Measurements from ENCODE around the gene CADM1.

The CADM1 gene

DNA sequence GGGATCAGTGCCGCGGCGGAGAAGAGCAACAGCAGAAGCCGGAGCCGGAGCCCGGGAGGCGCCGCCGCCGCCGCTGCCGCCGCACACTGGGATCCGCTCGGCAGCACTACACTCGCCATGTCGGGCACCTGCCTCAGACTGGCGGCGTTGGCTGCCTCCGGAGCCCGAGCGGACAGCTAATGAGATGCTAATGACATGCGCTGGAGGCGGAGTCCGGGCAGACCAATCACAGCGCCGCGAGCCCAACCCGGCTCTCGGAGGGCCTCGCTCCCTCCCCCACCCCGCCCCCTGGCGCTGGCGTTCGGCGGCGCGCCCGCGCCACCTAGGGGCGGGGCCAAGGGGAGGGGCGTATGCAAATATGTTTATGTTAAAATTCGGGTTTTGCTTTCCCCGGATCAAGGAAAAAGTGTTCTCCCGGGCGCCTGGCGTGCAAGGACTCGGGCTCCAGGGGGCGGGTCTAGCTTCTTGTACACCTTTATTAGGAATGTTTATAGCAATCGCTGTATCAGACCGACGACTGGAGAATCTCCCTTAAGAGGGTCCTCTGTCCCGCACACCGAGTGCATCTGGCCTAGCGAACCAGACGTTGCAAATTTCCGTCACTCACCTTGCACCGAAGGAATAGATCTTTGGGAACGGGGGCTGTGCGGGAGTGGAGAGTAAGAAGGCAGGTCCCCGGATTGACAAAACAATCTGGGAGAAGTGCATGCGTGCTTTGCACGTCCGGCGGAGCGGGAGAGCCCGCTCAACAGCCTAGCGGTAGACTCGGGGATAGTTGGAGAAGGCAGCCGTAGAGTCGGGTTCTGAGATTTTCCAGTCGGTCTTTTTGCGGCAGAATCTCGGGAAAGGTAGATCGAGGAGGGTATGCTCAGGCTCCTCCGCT lies at the start of gene CADM1:
CADM1 (minus strand) TSS at position 140 of the 883 bp plus-strand sequence.
- DNase-seq, result peak; percentile 99

DNA sequence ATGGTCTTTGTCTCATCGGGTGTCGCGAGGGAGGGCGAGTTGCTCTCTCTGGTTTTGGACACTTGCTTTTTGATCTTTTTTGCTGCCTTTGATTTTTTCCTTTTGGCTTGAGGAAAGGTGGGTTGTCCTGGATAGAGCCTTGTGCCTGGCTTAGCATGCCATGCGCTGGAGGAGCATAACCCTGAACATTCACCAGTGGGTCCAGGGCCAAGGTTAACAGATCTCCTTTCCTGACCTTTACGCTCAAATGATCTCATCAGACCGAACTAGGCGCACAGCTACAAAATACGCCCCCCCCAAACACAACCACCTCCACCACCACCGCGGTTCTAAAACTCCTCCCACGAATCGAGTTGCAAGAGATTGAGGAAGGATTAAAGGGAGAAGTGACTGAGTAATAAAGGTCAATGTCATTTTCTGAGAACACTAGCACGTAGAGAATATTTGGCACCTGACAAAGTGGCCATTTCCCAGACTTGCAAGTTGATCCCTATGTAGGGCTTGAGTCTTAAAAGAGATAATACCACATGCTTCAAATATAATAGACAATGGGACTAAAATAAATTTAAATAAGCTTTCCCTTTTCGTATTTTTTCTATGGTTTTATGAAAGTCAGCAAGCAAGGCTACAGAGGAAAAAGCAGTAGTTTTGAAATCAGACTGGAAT lies 48.7 kb upstream of the CADM1 start:
- no peak for DNase-seq

DNA sequence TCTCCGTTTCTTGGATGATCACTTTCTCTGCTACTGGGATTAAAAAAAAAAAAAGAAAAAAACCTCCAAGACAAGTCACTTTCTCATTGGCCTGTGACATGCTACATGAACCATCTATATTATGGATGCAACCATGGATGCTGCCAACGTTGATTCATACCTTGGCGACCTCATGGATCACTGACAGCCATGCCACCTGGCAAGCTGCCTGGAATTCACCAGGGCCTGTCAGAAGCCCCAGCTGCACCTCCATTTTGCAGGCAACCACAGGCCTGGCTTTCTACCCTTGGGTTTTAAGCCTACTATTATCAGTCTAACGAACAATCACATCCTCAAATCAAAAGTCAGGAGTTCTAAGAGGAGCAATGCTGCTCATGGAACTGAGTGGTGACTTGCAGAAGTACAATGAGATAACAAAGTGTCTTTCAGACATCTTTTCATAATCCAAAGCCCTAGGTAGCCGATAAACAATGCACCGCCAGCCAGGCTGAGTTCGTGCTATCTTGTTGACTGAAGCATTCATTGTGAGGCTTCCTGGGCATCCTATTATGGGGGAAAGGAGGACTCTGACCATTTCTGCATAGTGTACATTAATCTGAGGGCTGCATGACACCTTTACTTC lies 48.0 kb upstream of the CADM1 start:
- peak; percentile 49 for DNase-seq

DNA sequence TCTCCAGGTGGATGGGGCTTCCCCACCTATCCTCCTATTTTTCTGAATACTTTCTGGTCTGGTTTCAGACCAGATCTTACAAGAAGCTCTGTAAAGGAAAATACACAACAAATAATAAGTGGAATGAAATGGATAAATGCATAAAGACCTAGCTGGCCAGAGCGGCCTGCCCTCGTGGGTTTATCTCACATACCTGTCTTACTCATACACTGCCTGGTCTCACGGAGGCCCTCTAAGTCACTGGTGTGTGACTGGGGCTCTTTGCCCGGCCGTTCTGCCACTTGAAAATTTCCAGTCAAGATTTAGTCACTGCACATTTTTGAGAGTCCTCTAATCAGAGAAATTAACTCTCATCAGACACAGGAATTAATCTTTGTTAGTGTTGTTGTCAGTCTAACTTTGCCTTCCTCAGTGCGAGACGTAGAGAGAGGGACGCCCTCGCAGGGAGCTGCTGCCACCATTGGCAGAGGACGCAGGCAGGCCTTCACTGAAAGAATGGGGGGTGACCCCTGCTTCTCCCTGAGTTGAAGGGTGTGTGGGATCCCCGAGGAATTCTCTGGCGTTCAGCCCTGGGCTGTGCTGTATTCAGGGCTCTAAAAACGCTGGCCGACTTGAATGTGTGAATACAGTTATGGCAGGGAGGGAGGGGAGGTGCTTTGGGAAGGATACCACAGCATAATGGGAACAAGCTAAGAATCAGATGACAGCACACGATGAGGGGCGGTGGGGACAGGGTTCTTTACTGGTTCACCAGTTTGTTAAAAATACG lies 46.3 kb upstream of the CADM1 start:
- DNase-seq, result peak; percentile 90

DNA sequence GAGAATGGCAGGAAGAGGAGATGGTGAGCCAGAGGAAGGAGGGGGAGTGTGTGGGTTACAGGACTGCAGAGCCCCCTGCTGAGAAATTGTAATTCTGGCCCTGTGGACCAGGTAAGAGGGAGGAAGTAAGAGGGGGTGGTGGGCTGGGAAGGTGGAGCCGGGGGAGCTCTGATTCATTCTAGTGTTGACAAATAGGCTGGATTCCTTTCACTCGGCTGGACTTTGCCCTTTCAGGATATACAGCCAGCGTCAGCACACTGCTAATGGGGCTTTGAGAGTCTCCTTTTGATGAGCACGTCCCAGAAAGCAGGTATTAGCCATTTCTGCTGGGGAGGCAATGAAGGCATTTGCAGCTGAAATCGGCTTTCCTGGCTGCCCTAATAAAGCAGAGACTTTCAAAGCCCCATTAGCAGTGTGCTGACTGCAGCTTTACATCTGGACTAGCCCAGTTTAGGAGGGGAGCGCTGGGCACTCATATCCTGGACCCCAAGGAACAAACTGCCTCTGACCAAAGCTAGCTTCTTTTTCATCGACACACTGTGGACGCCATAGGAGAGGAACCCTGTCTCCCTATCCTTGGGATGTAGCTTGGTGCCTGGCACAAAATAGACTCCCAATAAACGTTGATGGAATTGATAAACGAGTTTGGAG lies 44.8 kb upstream of the CADM1 start:
- DNase-seq, result no peak

DNA sequence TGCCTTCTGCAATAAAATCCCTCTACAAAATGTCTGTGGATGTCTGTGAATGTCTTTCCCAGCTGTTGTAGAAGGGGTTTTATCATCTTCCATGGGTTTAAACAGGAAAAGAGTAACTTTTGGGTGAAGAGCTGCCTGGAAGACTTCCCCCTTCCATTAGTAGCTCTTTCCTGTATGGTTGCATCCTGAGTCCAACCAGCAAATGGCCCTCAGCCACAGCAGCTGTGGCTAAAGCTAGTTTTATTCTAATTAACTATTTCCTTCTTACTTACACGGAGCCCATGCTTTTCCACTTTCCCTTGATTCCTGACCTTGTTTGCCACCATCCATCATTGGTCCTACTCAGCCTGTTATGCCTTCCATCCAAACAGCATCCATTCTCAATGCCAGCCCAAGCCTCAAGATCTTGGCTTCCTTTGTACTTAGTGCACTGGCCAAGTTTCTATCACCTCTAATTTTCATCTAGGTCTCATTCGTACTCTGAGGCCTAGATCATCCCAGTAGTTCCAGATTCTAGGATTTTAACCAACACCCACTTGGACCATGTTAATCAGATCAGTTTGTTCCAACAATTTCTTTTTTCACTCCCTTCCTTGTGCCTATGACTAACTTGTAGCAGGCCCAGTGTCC lies 41.5 kb upstream of the CADM1 start:
- DNase-seq, result no peak

DNA sequence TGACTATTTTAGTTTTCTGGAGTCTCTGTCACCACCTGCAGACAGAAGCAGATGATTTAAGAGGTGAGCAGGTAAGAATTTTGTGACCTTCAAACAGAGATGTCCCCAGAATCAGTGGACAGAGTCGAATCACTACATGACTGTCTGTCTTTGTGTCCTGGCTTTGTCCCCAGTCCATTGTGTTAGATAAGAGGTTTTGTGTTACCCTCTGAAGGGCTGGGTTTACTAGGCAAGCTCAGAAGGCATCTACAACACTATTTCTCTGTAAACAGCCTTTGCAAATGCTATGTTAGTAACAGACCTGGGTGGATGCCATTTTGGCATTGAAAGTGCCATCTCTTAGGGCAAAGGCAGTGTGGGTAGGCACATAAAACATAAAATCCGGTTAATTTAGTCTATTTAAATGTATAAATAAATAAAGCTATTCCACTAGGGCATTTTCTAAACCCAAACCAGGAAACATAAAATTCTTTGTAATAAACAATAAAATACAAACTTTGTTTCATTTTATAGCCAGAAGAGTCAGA lies 40.3 kb upstream of the CADM1 start:
- no peak for DNase-seq

DNA sequence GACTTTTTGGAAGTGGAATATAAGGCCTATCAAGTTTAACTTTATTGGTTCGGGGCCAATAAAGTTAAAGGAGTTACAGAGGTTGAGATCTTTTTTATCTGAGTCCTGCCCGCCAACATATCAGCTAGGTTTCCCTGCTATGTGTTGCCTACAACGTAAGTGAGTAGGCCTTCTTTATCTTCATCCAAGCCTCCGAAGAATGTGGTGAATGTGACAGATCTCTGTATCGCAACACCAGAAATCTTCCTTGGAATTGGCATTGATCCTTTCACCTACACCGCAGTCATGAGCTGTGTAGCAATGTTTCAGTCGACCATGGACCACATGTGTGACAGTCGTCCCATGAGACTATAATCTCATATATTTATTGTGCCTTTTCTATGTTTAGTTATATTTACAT lies 37.3 kb upstream of the CADM1 start:
- no peak for DNase-seq

DNA sequence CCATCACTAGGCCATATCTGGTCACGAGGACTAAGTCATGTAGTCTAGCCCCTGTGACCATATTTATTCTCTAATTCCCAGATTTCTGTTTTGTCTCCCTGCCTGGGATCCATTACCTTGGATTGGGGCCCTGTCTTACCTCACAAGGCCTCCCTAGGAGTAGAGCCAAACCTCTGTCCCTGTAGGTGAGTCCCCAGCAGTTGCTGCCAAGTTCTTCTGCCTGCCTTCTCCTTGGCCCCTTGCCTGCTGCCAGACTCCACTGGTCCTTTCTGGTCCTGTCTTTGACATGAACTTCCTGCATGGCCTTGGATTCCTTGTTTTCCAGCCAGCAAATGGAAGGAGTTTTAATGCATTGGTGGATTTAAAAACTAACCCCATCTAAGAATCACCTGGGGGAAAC lies 35.6 kb upstream of the CADM1 start:
- DNase-seq, result no peak

DNA sequence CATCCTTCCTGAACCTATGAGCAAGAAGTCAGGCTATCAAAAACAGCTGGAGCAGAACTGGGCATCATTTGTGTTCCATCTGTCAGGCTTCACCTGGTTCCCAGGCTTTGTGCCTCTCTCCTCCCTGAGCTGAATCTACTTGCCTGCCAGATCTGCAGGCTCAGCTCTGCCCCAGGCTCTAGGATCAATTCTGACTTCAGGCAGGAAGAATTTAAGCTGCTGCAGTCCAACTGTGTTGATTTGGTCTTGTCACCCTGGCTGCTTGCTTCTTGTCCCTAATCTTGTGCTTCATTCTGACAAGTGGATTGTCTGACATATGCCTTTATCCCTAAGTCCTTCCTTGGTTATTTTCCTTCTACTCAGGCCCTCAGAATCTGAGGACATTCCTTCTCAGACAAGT lies 31.6 kb upstream of the CADM1 start:
- peak; percentile 19 for DNase-seq

DNA sequence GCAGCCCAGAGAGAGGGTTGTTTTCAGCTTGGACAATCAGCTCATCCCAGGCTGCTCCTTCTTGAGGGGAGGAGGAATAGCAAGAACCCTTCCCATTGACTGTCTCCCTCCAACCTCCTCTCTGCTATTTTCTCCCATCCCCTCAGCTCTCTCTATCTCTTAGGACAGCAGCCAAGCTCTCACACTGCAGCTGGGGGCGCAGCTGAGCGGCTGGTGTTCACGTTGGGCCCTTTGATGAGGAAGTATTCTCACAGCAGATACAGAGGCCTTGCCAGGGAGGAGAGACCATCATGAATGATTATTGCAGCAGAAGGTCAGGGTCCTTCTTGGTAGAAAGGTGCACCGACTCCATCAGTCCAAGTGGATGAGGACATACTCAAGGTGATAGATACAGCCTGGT lies 26.5 kb upstream of the CADM1 start:
- DNase-seq, result no peak

DNA sequence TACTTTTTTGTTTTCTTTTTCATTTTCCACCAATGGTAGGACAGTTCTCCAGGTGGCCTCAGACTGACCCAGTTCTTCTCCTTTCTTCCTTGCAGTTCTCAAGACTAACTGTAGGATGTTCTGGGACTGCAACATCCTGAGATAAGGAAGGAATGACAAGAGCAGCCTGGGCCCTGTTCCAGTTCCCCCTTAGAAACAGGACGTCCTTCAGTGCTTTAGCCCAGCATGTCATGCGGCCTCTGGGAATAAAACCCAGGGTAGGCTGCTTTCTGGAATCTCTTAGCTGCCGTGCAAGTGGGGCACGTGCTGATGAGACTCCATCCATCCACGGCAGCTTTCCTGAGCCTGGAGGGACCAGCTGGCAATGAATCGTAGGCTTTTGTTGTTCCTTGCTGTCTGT lies 24.0 kb upstream of the CADM1 start:
- DNase-seq, result peak; percentile 31

DNA sequence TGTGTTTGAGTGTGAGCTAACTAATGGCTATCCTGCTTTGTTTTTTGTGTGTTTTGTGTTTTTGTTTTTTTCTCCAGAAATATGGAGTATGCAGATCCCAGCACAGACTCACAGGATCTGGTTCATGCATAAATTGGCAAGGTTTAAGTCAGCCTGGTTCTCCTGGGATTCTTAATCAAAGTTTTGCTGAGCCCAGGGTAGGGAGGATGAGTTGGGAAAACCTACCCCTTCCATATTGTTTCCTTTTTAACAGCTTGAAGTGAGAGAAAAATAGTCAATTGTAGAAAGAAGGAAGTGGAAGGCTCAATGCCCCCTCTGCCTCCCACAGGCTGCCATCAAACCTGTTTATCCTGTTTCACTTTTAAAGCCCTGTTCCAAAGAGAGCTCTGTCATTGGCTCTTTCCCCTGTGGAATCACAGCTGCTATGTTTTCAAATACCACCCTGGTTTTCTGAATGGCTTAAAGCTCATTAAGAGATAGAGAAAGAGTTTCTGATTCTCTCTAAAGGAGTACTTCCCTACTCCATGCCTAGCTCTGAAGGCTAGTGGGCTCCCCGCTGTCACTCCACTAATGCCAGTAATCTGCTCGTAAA lies 23.4 kb upstream of the CADM1 start:
- peak; percentile 66 for DNase-seq

DNA sequence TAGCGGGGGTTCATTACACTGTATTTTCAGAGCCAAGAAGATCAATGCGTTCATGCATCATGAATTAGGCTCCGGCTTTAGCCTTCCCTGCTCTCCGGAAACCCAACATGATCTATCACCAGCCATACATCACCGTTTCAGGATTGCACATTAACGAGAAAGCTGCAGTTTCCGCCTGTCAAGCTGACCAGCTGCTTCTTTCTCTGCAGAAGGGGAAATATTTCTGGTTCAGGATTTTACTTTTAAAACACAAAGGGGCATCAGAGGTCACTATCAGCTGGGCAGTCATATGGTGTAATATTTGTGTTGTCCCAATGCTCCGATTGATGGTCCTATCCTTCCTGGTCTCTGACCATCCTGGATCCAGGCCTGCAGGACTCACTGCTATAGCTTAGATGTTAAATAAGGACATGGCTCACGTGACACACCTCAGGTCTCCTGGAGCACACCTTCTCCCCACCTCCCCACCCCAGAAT lies 21.4 kb upstream of the CADM1 start:
- no peak for DNase-seq

DNA sequence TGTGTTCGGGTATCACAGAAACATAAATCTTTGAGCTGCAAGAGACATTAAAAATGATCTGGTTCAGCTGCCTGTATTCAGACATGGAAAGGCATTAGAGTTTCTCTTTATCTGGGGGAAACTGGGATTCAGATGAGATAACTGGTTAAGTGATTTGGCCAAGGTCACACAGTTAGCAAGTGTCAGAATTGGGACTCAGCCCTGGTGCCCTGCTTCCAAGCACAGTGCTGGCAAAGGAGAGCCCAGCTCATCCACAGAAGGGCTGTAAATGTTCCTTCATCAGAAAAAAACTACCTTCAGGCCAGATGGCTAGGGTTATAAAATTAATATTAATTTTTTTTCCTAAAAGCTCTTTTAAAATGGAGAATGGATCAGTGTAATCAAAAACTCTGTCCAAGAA lies 20.4 kb upstream of the CADM1 start:
- no peak for DNase-seq

DNA sequence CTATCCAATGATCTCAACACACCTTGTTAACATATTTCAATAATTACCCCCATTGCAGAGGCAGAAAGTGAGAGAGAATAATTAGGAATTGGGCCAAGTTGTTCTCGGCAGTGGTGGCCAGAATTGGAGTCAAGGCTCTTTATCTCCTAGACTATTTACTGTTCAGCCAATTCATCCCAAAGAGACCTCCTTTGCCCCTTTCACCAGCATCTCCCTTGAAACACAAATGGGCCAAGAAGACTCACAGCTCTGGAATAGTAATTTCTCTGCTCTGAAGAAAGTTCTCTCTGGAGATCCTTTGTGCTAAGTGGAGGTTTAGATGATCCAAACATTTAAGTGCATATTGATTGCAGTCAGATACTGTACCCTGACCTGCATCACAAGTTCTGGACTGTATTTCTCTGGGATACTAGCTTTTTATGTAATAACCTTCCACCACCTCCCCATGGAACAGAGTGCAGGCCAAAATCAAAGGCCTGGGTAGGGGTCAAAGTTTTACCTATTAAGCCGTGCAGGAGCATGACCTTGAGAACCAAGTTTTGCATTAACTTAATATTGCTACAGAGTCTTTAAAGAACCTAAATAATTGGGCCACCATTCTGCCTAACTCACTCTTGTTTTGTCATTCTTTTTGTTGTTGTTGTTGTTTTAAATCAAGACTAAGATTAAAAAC lies 19.6 kb upstream of the CADM1 start:
- DNase-seq, result no peak

DNA sequence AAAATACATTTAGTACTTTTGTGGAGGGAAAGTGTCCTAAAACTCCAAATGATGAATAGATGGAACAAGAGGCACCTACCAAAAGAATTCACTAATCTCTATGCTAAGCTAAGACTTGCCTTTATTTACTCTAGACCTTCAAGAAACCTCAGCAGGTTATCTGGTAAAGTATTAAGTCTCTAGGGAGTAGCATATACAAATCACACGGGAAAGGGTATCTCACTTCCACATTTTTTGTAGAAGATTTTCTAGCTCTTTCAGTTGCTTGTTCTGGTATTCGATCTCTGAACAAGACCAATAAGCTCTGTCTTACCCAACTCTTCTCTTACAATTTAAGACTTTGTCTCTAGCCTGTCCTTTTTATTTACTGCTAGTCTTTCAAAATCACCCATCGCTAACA lies 18.1 kb upstream of the CADM1 start:
- no peak for DNase-seq

DNA sequence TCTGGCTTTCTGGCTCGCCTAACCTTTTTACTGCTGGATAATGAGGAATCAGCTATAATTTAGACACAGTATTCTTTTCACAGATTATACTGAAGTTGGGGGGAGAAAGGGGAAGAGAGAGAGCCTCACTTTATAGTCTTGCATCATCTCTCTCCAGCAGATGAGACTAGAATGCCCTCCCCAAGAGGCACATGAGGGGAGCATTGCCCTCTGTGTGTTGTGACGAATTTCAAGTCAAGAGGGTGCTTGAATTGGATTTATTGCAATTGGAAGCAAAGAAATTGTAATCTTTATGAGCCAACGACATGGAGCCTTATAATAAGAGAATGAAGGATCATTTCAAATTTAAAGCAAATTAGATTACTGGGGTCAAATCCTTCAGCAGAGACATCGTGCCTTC lies 17.6 kb upstream of the CADM1 start:
- DNase-seq, result peak; percentile 51

DNA sequence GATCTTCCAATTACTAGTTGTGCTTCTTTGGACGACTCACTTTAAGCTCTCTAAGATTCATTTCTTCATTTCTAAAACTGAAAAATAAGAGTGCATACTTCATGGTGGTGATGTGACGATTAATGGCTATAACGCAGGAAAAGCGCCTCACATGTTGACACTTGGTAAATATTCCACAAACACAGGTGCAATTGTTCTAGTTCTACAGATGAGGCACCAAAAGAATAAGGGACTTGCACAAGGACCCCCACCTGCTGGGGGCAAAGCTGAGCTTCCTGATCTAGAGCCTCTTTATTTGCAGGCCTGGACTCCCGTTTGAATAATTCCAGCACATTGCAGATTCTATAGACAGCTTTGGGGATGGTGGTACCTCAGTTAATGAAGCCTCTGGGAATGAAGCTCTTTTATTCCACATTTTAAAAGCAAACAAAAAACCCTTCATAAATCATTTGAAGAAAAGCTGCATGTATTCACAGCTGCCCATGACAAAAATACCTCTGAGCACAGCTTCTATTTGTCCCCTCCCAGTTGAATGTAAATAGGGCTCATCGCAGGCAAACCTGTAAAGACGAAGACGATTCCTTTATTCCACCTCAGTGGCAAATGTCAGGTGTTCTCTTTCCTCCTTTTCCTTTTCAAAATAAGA lies 14.9 kb upstream of the CADM1 start:
- no peak for DNase-seq
